OCI-LY1 (cell line): ENCODE measurements around the gene MRPL23.

Experiments used
- H2AFZ ChIP-seq: fragments of 200-600 bp; sonication (generic), shearing (Covaris generic); 2 replicates; pipeline ENCODE4 v1.6.0; 2014; ENCODE audit warnings: antibody characterized with exemption, mild to moderate bottlenecking, low read length
- H3F3A ChIP-seq: fragments of 200-600 bp; sonication (generic), shearing (Covaris generic); 2 replicates; pipeline ENCODE4 v1.6.0; 2014; ENCODE audit warnings: mild to moderate bottlenecking, antibody characterized with exemption, low read length, moderate library complexity; ENCODE audit not compliant: insufficient read depth
- H3K27ac ChIP-seq: fragments of 200-600 bp; sonication (generic); 2 replicates; pipeline ENCODE4 v1.5.1; 2014; ENCODE audit warnings: low read length, mixed run types, mild to moderate bottlenecking, low read depth; ENCODE audit not compliant: poor library complexity, severe bottlenecking
- H3K27me3 ChIP-seq: fragments of 200-600 bp; sonication (generic); 2 replicates; pipeline ENCODE4 v1.6.0; 2014; ENCODE audit warnings: antibody characterized with exemption, mild to moderate bottlenecking, low read length, moderate library complexity; ENCODE audit not compliant: insufficient read depth
- H3K36me3 ChIP-seq: fragments of 200-600 bp; sonication (generic); 2 replicates; pipeline ENCODE4 v1.6.1; 2014; ENCODE audit warnings: mild to moderate bottlenecking, antibody characterized with exemption, low read length, moderate library complexity, mixed read lengths; ENCODE audit not compliant: insufficient read depth
- H3K4me1 ChIP-seq: fragments of 200-600 bp; sonication (generic); 2 replicates; pipeline ENCODE4 v1.5.1; 2014; ENCODE audit warnings: mild to moderate bottlenecking, low read length, moderate library complexity; ENCODE audit not compliant: insufficient read depth, severe bottlenecking
- H3K4me2 ChIP-seq: fragments of 200-600 bp; sonication (generic), shearing (Covaris generic); 2 replicates; pipeline ENCODE4 v1.6.1; 2014; ENCODE audit warnings: low read length
- H3K4me3 ChIP-seq: fragments of 200-600 bp; sonication (generic); 2 replicates; pipeline ENCODE4 v1.5.1; 2014; ENCODE audit warnings: low read length, low read depth, mild to moderate bottlenecking, mixed read lengths; ENCODE audit not compliant: poor library complexity, severe bottlenecking
- H3K79me2 ChIP-seq: fragments of 200-600 bp; shearing (Covaris generic); 2 replicates; pipeline ENCODE4 v1.6.1; 2016; ENCODE audit warnings: mixed run types, low read length, mixed read lengths; ENCODE audit not compliant: insufficient read depth
- H3K9ac ChIP-seq: fragments of 200-600 bp; sonication (generic), shearing (Covaris generic); 2 replicates; pipeline ENCODE4 v1.6.1; 2014; ENCODE audit warnings: mild to moderate bottlenecking, low read length, mixed read lengths
- H3K9me2 ChIP-seq: fragments of 200-600 bp; sonication (generic), shearing (Covaris generic); 2 replicates; pipeline ENCODE4 v1.6.1; 2014; ENCODE audit warnings: low read depth, mild to moderate bottlenecking, low read length, mixed read lengths
- H3K9me3 ChIP-seq: fragments of 200-600 bp; shearing (Covaris generic); 2 replicates; pipeline ENCODE4 v1.6.1; 2014; ENCODE audit warnings: low read length, mixed read lengths
- H4K20me1 ChIP-seq: fragments of 200-600 bp; sonication (generic), shearing (Covaris generic); 2 replicates; pipeline ENCODE4 v1.6.0; 2016; ENCODE audit warnings: mild to moderate bottlenecking, low read length; ENCODE audit not compliant: insufficient read depth
- EZH2 ChIP-seq: fragments of 200-600 bp; sonication (generic), shearing (Covaris generic); IDR thresholded peaks from 2 replicates; pipeline ENCODE4 v1.8.0; 2017; ENCODE audit warnings: borderline replicate concordance, mixed run types, mild to moderate bottlenecking, antibody characterized with exemption, low read length, moderate library complexity, mixed read lengths
- TF ChIP-seq, protein P1 (sequence below): fragments of 200-600 bp; sonication (generic), shearing (Covaris generic); IDR thresholded peaks from 2 replicates; pipeline ENCODE4 v1.5.1; 2017; ENCODE audit warnings: mild to moderate bottlenecking, antibody characterized with exemption, low read length, moderate library complexity, mixed read lengths

Gene MRPL23

DNA sequence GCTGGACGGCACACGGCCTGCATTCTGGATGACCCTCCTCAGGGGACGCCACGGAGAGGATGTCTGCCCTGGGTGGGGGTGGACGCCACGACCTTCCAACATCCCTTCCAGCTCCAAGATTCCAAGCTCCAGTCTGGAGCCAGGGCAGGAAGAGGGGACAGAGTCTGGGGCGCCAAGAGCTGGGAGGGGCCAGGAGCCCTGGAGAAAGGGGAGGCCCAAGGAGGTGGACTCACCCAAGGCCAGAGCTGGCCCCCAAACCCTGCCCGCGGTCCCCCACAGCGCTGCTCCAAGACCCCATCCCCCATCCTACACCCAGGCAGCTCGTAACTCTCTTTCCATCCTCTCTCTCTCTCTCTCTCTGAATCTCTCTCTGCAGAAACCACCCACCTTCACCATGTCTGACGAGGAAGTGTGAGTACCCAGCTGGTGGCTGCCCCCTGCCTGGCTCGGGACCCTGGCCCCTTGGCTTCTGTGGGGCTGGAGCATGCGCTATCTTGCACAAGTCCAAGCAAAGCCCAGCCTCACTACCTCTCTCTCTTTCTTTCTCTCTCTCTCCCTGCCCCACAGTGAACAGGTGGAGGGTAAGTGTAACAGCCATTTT is 24.6 kb upstream of the MRPL23 start:
- H3K9me2 ChIP-seq = no peaks in the 10 kb centered on the region
- H4K20me1 ChIP-seq = no peaks in the 10 kb centered on the region
- H3K79me2 ChIP-seq = no peaks in the 10 kb centered on the region
- TF ChIP-seq EZH2 = no peak
- TF ChIP-seq, protein P1, sequence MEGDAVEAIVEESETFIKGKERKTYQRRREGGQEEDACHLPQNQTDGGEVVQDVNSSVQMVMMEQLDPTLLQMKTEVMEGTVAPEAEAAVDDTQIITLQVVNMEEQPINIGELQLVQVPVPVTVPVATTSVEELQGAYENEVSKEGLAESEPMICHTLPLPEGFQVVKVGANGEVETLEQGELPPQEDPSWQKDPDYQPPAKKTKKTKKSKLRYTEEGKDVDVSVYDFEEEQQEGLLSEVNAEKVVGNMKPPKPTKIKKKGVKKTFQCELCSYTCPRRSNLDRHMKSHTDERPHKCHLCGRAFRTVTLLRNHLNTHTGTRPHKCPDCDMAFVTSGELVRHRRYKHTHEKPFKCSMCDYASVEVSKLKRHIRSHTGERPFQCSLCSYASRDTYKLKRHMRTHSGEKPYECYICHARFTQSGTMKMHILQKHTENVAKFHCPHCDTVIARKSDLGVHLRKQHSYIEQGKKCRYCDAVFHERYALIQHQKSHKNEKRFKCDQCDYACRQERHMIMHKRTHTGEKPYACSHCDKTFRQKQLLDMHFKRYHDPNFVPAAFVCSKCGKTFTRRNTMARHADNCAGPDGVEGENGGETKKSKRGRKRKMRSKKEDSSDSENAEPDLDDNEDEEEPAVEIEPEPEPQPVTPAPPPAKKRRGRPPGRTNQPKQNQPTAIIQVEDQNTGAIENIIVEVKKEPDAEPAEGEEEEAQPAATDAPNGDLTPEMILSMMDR = no peak
- H3K4me2 ChIP-seq = no peak overlapping the region
- no peaks in the 10 kb centered on the region for H3K4me1 ChIP-seq
- H3K4me3 ChIP-seq = no peak overlapping the region
- no peaks in the 10 kb centered on the region for H3F3A ChIP-seq
- no peak overlapping the region for H2AFZ ChIP-seq
- H3K36me3 ChIP-seq = no peaks in the 10 kb centered on the region
- no peak overlapping the region for H3K9ac ChIP-seq
- H3K27me3 ChIP-seq = peaks cover 9% of the 10 kb centered on the region; the same call in 1 of the 2 replicates
- H3K9me3 ChIP-seq = no peaks in the 10 kb centered on the region
- H3K27ac ChIP-seq = no peak overlapping the region

DNA sequence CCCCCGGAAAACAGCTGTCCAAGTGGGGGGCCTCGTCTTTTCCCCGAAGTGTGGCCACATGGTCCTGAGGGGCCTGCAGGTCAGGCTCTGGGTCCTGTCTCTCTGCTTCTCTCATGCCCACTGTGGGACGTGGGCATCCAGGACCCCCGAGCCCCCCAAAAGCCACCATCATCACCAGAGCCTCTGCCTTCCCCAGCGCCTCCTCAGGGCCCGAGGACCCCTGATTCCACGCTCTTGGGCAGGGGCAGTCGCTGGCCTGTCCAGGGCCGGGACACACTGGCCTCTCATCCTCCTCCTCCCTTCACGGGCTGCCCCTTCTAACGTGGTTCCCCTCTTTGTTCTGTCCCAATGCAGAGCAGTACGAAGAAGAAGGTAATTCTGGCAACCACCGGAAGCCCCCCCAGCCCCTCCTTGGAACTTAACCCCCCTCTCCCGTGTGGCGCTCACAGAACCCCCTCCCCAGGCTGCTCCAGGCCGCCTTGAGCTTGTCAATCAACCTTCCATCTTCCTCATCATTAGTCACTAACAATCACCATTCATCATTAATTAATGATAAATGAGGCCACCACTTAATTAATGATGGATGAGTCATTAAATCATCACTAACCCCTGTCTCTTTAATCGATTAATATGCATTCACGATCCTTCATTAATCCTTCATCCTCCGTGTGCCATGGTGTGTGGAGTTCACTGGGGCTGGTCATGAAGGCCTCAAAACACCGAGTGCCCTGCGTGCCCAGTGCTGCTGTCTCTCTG is 23.8 kb upstream of the MRPL23 start:
- no peaks in the 10 kb centered on the region for H3K9me3 ChIP-seq
- no peak overlapping the region for H2AFZ ChIP-seq
- H3K27me3 ChIP-seq = peaks cover 9% of the 10 kb centered on the region; the same call in 1 of the 2 replicates
- TF ChIP-seq, protein P1 = no peak
- TF ChIP-seq EZH2 = no peak
- H3K36me3 ChIP-seq = no peaks in the 10 kb centered on the region
- no peaks in the 10 kb centered on the region for H3K9me2 ChIP-seq
- H3K9ac ChIP-seq = no peak overlapping the region
- H3K79me2 ChIP-seq = no peaks in the 10 kb centered on the region
- H3K4me2 ChIP-seq = no peak overlapping the region
- H3K27ac ChIP-seq = no peak overlapping the region
- H3K4me3 ChIP-seq = no peak overlapping the region
- H3K4me1 ChIP-seq = no peaks in the 10 kb centered on the region
- H4K20me1 ChIP-seq = no peaks in the 10 kb centered on the region
- H3F3A ChIP-seq = no peaks in the 10 kb centered on the region

DNA sequence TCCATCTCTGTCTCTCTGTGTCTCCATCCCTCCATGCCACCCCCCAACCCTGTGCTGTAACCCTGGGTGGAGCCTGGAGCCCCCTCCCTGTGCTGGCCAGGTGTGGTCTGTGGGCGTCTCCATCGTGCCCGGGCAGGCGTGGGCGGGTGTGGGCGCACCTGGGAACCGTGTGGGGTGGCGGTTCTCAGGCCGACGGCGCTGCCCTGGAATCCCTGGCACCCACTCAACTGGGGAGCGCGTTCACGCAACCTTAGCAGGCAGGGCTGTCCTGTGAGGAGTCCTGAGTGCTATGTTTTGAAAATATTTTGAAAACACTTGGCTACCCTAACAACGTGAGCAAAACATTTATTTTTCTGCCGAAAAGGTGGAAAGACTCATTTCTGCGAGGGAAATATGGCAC is 23.0 kb upstream of the MRPL23 start:
- no peak overlapping the region for H3K27ac ChIP-seq
- no peaks in the 10 kb centered on the region for H3K36me3 ChIP-seq
- no peaks in the 10 kb centered on the region for H3K9me3 ChIP-seq
- no peaks in the 10 kb centered on the region for H4K20me1 ChIP-seq
- no peak overlapping the region for H2AFZ ChIP-seq
- no peak overlapping the region for H3K4me2 ChIP-seq
- H3K4me3 ChIP-seq = no peak overlapping the region
- H3K27me3 ChIP-seq = peaks cover 9% of the 10 kb centered on the region; the same call in 1 of the 2 replicates
- H3K4me1 ChIP-seq = no peaks in the 10 kb centered on the region
- H3K9ac ChIP-seq = no peak overlapping the region
- no peaks in the 10 kb centered on the region for H3K79me2 ChIP-seq
- H3F3A ChIP-seq = no peaks in the 10 kb centered on the region
- TF ChIP-seq, protein P1 = no peak
- no peak for TF ChIP-seq EZH2
- H3K9me2 ChIP-seq = no peaks in the 10 kb centered on the region
